ENCODE measurements around the gene ATP2B2. TPM values are rescaled to one million over a fixed set of nuclear protein-coding genes. Genes with fewer than 3 reads are reported as not detected.

The ATP2B2 gene
- total and polyA plus RNA-seq, 2 donors (not counting 1 experiment from before 2014, with no cell fraction given): not detected

- no peaks in the 10 kb centered on the region for H3K9me3 Mint-ChIP-seq (ENCODE audit: insufficient read depth)
- no peaks in the 10 kb centered on the region for H3K4me1 Mint-ChIP-seq
- no peak overlapping the region for H2AFZ ChIP-seq (ENCODE audit: insufficient read depth, low read depth, low read length, poor library complexity, severe bottlenecking)
- ChIA-PET CTCF (no interaction called here), POLR2A (no interaction called here)
- H3K9ac ChIP-seq (ENCODE audit: low read length): no peak overlapping the region
- H3K4me2 ChIP-seq (replicated peaks; ENCODE audit: low read depth, low read length, poor library complexity, severe bottlenecking): no peak overlapping the region
- no peak overlapping the region for H3K4me3 ChIP-seq (ENCODE audit: control extremely low read depth in 1 of 5, extremely low read depth in 1 of 5, insufficient read depth in 1 of 5, low read depth in 2 of 5, low read length in 4 of 5)
- H3K27ac ChIP-seq (ENCODE audit: low read length in 2 of 2): no peak overlapping the region
- H3K27me3 ChIP-seq (replicated peaks in 1 of 4; ENCODE audit: control extremely low read depth in 1 of 4, control insufficient read depth in 3 of 4, insufficient read depth in 4 of 4, low read length in 3 of 4): no peaks in the 10 kb centered on the region
- intact Hi-C loops (cut with micrococcal nuclease): no loop called here
- no peak overlapping the region for H3K27ac Mint-ChIP-seq
- no peak for DNase-seq
- no peak for ATAC-seq (ENCODE audit: low read depth)
- H4K20me1 ChIP-seq (ENCODE audit: control insufficient read depth, insufficient read depth, low read length, poor library complexity, severe bottlenecking): no peaks in the 10 kb centered on the region
- no peak overlapping the region for H3K4me3 Mint-ChIP-seq
- no peaks in the 10 kb centered on the region for H3K9me3 ChIP-seq (ENCODE audit: control extremely low read depth in 1 of 3, control insufficient read depth in 2 of 3, insufficient read depth in 1 of 3, low read length in 2 of 3)
- no peaks in the 10 kb centered on the region for H3K79me2 ChIP-seq (ENCODE audit: control insufficient read depth, insufficient read depth, low read length)
- H3K36me3 ChIP-seq (replicated peaks in 1 of 2; ENCODE audit: control extremely low read depth in 1 of 2, control insufficient read depth in 1 of 2, extremely low read depth in 1 of 2, insufficient read depth in 2 of 2, low read length in 1 of 2): no peaks in the 10 kb centered on the region
- no peaks in the 10 kb centered on the region for H3K27me3 Mint-ChIP-seq
- TF ChIP-seq EZH2 (IDR thresholded peaks at IDR 0.05; ENCODE audit: borderline replicate concordance, insufficient read depth, low read depth, low read length, poor library complexity, severe bottlenecking): no peak
- TF ChIP-seq CTCF (IDR thresholded peaks at IDR 0.05): no peak
- no peaks in the 10 kb centered on the region for H3K4me1 ChIP-seq (ENCODE audit: control insufficient read depth in 2 of 2, insufficient read depth in 2 of 2, low read length in 2 of 2)
- WGBS (ENCODE audit: insufficient coverage): over 99% methylated on average over 9 of the region's 9 CpGs
Observed at GRCh38 chr3:10411598-10412332, 93.6 kb downstream of the ATP2B2 start.

- H3K4me1 ChIP-seq (ENCODE audit: control insufficient read depth in 2 of 2, insufficient read depth in 2 of 2, low read length in 2 of 2): no peaks in the 10 kb centered on the region
- TF ChIP-seq EZH2 (IDR thresholded peaks at IDR 0.05; ENCODE audit: borderline replicate concordance, insufficient read depth, low read depth, low read length, poor library complexity, severe bottlenecking): no peak
- TF ChIP-seq CTCF (IDR thresholded peaks at IDR 0.05): no peak
- H3K79me2 ChIP-seq (ENCODE audit: control insufficient read depth, insufficient read depth, low read length): no peaks in the 10 kb centered on the region
- H3K27me3 Mint-ChIP-seq: no peaks in the 10 kb centered on the region
- DNase-seq (no peak), ATAC-seq (ENCODE audit: low read depth) (no peak)
- CTCF ChIA-PET: no interaction called here
- H3K9ac ChIP-seq (ENCODE audit: low read length): no peak overlapping the region
- 89% methylated on average over 19 of the region's 21 CpGs for WGBS (ENCODE audit: insufficient coverage)
- no peaks in the 10 kb centered on the region for H4K20me1 ChIP-seq (ENCODE audit: control insufficient read depth, insufficient read depth, low read length, poor library complexity, severe bottlenecking)
- no peaks in the 10 kb centered on the region for H3K27me3 ChIP-seq (replicated peaks in 1 of 4; ENCODE audit: control extremely low read depth in 1 of 4, control insufficient read depth in 3 of 4, insufficient read depth in 4 of 4, low read length in 3 of 4)
- H3K4me3 ChIP-seq (ENCODE audit: control extremely low read depth in 1 of 5, extremely low read depth in 1 of 5, insufficient read depth in 1 of 5, low read depth in 2 of 5, low read length in 4 of 5): no peak overlapping the region
- no peaks in the 10 kb centered on the region for H3K4me1 Mint-ChIP-seq
- no peak overlapping the region for H2AFZ ChIP-seq (ENCODE audit: insufficient read depth, low read depth, low read length, poor library complexity, severe bottlenecking)
- POLR2A ChIA-PET: no interaction called here
- H3K27ac ChIP-seq (ENCODE audit: low read length in 2 of 2): no peak overlapping the region
- no peaks in the 10 kb centered on the region for H3K9me3 Mint-ChIP-seq (ENCODE audit: insufficient read depth)
- H3K9me3 ChIP-seq (ENCODE audit: control extremely low read depth in 1 of 3, control insufficient read depth in 2 of 3, insufficient read depth in 1 of 3, low read length in 2 of 3): no peaks in the 10 kb centered on the region
- no peak overlapping the region for H3K4me3 Mint-ChIP-seq
- no peak overlapping the region for H3K4me2 ChIP-seq (replicated peaks; ENCODE audit: low read depth, low read length, poor library complexity, severe bottlenecking)
- H3K36me3 ChIP-seq (replicated peaks in 1 of 2; ENCODE audit: control extremely low read depth in 1 of 2, control insufficient read depth in 1 of 2, extremely low read depth in 1 of 2, insufficient read depth in 2 of 2, low read length in 1 of 2): no peaks in the 10 kb centered on the region
- intact Hi-C loops (cut with micrococcal nuclease): no loop called here
- no peak overlapping the region for H3K27ac Mint-ChIP-seq
Observed at GRCh38 chr3:10410383-10411002, 94.9 kb downstream of the ATP2B2 start.

Measured in B cell (primary cell).